Stimulated activated CD4-positive, alpha-beta T cell treated with anti-CD3 and anti-CD28 coated beads, Interleukin-2, amount 100 ng/mL, for 4 hours (primary cell): Measurements from ENCODE around the gene C12orf42.

Experiments
- DNase-seq: peaks from one replicate; pipeline ENCODE4 v3.0.0-alpha.2; 2020; ENCODE audit warnings: low read depth

The C12orf42 gene

DNA sequence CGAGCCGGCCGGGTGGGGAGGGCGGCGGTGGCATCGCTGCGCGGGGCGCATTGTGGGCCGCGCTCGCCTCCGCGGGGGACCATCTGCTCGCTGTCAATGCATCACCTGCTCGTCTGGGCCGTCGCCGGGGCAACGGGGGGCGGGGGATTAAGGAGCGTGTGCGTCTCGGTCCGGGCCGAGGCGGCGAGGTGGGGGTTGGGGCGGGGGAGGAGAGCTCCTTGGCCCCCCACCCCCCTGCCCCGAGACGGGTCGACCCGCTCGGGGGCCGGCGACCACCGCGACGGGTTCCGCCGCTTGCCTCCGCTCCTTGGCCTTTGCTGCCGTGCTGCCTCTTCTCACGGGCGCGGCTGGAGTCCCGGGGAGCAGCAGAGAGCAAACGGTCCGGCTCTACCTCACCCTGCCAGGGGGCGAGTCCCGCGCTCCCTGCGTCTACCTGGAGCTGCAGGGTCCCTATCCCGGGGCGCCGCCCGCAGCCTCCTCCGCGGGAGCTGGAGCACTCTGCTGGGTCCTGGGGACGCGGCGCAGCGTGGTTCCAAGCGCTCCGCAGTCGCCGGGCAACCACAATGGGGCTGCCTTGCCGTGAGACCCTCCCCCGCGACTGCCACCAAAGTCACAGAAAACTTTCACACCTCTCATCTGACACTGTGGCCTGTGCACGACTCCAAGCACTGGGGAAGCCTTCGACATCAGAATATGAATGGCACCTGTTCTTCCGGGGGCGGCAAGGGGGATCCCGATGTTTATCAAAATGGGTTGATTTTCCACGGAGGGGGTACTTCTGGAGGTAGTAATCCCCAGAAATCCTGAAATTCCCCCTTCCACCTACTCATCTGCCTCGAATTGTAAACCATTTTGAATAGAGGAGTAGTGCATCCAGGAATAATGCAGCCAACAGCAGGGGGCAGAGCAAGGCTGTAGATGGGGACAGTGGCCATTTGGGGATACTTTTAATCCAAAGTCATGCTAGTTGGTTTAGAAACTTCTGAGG lies at the start of gene C12orf42:
TSS of gene C12orf42 (minus strand) at position 500 of the 988 bp plus-strand sequence. CDS start 17,542 bp downstream, outside the sequence.
- peak; percentile 62 for DNase-seq

DNA sequence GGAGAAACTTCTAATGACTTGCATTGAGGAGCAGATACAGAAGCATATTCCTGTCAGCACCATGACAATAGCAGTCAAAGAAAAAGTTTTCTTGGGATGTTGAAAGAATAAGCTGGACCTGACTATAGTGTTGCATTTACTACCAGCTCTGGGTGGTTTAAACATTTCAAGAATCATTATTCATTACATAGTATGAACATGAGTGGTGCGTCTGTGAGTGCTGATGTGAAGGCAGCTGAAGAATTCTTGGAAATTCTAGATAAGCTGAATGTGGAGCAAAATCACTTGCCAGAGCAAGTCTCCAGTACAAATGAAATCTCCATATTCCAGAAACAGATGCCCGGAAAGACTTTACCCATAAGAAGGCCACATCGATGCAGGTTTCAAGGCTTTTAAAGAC lies 46.3 kb upstream of the C12orf42 start:
- DNase-seq = no peak

DNA sequence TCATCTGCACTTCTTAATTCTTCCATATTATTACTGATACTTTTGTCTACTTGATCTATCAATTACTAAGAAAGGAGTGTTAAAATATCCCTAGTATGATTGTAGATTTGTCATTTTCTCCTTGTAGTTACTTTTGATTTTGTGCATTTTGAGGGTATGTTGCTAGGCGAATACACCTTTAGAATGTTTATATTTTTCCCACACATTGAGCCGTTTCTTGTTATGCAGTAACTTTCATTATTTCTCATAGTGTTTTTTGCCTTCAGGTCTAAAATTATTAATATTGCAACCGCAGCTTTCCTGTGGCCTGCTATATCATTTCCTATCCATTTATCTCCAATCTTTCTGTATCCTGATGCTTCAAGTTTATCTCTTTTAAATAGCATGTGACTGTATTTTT lies 44.6 kb upstream of the C12orf42 start:
- no peak for DNase-seq

DNA sequence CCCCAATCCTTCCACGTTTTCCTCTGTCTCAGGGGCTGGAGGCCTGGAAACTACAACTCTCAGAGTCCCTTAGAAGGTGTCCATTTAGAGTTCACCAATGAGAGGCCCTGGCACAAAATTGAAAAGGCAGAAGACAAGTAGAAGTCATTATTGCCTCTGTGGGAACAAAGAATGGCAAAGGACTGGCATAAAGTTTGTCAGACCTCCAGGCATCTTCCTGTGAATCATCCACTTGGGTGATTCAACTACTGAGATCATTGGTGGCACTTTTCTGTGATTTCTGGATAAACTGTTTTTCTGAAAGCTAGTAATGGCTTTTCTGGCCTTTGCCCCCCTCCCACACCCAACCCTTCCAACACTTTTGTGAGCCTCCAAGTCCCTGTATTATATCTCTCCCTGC lies 42.6 kb upstream of the C12orf42 start:
- no peak for DNase-seq

DNA sequence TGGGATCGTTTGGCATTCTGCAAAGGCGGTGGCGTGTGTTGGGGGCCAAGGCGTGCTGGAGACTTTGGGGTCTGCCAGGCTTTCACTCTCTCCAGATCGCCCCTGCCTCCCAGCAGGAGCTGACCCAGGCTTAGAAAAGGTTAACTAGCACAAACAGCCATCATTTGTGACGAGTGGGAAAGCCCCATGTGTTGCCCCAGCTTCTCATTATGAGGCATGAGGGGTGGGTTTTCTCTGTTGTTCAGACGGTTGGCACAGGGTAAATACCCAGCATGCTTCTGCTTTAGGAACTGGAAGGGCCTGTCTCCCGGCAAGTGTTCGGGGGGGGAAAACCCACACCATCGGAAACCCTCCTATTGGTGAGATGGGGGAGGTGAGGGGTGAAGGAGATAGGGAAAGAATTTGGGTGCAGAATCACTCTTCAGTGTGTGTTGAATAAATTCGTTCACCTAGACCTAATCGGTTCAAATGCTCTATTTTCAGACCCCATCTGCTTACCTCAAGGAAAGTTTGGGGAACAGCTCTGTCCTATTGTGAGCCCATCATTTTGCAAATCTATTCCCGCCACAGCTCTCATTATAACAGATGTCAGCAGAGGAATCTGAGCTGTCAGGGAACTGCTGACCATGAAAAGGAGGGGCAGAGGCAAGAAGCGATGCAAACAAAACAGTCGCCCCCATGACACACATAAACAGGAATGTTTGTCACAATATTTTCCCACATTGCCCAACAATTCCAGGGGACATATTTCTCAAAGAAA lies 34.7 kb upstream of the C12orf42 start:
- DNase-seq = no peak

DNA sequence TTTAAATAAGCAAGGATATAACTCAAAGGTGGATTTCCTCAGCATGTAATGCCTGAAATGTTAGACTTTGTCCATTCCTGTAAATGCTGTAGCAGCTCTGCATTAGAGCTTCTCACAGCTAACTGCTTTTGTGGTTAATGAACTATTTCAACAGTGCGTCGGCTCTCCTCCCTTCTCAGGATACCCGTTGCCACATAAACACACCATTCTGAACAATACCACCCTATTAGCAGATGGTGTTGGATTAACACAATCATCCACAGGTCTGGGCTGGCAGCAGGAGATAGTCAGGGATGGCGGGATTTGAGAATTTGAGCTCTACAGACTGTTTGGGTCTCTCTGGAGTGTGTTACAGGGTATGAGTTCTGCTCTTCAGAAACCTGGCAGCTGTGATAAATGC lies 33.5 kb upstream of the C12orf42 start:
- DNase-seq = no peak

DNA sequence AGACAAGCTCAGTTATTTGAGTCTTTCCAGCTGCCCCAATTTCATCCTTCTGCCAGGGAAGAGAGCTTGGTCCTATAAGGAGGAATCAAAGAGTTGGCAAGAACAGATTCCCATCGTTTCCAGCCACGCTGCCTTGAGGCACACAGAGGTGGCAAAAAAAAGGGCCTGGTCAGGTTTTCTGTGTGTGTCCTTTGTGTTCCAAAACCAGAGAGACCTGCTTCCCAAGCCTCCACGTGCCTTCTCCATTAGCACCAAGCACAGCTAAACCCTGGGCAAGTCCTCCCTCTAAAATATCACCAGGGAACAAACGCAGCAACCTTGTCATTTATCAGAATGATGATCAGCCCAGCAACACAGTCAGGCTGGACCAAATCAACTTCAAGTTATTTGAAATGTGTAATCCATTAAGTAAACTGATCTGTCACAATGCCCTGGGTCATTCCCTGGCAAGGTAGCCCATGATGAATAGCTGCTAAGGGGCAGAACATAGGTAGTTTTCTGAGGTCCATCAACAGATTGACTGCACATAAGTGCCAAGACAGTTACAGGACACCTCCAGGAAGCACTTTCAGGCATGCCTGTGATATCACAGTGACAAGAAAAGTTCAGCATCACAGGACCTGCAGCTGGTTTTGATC lies 28.6 kb upstream of the C12orf42 start:
- no peak for DNase-seq

DNA sequence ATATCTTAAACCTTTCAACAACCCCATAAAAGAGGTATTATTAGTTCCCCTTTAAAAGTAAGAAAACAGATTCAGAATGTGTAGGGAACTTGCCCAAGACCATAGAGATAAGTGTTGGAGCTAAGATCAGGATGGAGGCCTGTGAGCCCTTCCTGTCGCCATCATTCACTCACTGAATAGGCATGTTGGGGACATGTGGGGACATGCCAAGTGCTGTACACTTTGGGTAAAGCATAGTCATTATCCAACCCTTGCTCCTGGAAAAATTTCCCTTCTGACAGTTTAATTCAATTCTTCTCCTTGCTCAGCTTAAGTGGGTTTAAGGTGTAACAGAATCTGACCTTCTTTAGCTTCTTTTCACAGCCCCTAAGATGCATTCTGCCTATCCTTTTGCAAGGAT lies 28.0 kb upstream of the C12orf42 start:
- no peak for DNase-seq

DNA sequence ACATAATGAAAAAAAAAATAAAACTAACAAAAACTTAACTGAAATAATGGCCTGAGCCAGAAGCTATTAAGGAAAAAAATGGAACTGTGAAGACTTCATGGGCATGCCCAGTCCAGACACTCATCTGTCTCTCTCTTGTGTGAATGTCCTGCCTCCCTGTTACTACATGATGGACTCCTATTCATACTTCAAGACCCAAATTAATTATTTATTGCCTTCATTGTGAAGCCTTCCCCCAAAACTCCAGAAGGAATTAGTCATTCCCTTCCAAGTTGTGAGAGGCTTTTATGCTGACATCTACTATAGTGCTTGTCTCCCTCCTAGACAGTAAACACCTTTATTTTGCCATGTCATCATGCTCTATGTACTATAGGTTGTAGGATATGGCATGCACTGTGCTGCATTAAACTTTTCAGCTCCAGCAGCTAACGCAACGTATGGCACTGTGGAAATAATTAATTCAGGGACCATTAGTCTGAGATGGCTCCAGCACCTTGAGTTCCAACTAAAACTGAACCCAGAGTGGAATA lies 25.0 kb upstream of the C12orf42 start:
- DNase-seq = no peak

DNA sequence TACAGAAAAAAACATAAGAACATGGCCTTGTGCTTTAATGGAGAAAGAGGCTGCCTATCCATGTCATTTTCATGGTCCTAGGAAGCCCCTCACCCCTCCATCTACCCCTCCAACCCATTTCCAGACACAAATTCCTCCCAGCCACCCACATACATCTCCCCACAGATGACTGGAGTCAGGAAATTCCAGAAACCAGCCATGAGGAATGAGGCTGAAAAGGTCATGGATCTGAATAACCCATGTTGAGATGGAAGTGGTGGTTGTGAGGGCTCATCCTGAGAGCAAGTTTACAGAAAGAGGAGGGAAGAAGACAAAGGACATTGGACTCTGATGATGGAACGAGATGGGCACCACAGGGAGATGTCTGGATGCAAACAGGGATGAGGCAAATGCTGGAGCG lies 23.9 kb upstream of the C12orf42 start:
- no peak for DNase-seq

DNA sequence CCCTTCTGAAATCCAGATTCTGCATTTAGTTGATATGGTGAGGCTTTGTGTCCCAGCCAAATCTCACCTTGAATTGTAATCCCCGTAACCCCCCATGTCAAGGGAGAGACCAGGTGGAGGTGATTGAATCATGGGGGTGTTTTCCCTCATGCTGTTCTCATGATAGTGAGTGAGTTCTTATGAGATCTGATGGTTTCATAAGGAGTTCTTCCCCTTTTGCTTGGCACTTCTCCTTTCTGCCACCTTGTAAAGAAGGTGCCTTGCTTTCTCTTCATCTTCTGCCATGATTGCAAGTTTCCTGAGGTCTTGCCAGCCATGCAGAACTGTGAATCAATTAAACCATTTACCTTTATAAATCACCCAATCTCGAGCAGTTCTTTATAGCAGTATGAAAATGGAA lies 23.1 kb upstream of the C12orf42 start:
- no peak for DNase-seq

DNA sequence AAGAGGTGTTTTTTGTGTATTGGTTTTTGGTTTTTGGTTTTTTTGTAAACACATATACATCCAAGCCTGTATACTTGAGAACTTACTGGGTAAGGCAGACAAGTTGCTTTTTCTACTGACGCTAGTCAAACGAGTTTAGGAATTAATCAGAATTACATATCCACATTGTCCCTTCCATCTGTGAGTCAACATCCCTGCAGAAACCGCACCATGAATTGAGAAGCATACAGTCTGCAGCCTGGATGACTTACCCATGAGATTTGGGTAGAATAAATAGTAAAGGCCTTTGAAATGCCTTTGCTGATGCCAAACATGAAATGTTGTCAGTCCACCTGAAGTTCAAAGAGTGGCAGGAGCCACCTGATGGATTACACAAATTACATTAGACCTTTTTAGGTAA lies 21.4 kb upstream of the C12orf42 start:
- no peak for DNase-seq

DNA sequence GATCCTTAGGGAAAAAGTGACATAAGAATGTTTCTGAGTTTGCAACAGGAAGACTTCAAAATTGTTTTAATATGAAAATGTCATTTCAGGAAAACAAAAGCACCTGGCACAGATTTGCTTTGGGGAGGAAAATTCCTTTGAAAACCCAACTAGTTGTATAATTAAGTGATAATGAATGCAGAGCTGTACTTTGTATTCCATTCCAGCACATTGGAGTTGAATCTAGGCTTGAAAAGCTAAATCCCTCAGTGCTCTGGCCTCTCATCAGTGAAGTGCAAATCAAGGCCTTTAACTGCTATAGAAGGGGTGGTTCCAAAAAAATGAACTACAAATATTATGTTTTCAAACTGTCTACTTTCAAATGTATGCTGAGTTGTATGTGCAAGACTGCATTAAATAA lies 19.6 kb upstream of the C12orf42 start:
- DNase-seq = no peak

DNA sequence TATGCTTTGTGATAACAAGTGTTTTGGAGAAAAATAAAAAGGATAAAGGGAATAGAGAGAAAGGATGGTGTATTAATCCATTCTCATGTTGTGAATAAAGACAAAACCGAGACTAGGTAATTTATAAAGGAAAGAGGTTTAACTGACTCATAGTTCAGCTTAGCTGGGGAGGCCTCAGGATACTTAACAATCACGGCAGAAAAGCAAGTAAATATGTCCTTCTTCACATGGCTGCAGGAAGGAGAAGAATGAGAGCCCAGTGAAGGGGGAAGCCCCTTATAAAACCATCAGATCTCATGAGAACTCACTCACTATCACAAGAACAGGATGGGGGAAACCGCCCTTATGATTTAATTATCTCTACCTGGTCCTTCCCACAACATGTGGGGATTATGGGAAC lies 18.1 kb upstream of the C12orf42 start:
- no peak for DNase-seq

DNA sequence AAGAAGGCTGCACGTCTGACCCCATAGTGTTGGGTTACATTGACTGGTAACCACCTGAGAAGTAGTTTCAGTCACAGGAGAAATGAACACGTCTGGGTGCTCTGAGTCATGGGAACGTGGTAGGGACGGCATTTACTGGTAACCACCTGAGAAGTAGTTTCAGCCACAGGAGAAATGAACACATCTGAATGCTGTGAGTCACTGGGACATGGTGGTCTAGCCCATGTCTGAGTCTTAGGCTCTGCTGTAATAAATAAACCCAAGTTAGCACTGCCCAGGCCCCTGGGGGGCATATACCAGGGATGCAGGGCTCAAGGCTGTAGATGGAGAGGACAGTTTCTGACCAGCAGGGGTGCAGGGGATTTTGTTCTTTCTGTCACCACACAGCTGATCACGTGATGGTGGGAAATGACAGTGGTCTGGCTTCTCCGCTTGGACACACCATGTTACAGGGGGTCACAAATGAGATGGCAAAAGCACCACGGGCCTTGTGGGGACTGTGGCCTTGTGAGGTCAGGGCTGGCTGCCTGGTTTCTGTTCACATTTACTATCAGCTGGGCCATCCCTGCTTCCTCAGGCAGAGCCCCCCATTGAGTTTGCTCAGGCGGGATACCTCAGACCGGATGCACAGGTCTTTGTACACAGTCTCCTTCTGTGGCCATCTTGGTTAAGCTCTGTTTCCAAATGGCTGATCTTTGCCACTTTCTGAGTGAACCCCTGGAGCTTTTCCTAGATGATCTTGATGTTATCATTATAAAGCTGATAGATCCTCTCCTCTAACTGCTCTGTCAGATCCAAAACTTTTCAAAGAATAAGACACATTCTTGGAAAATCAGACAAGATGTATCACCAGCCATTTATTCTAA lies 9.8 kb upstream of the C12orf42 start:
- DNase-seq = no peak

DNA sequence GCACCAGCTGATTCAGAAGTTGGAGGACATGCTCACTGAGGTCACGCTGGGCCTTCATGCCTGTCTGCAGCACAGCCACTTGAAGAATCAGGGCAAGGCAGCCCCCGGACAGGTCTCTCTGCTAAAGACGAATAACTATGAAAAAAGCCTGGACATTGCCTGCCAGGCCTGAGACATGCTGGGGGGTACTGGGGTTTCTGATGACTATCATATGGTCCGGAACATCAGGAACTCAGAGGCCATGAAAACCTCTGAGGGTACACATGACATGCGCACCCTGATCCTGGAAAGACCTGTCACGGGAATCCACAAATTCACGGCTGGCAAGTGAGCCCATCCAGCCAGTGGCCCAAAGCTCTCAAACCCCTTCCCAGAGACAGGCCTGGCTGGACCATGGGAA lies 8.8 kb upstream of the C12orf42 start:
- DNase-seq = no peak

DNA sequence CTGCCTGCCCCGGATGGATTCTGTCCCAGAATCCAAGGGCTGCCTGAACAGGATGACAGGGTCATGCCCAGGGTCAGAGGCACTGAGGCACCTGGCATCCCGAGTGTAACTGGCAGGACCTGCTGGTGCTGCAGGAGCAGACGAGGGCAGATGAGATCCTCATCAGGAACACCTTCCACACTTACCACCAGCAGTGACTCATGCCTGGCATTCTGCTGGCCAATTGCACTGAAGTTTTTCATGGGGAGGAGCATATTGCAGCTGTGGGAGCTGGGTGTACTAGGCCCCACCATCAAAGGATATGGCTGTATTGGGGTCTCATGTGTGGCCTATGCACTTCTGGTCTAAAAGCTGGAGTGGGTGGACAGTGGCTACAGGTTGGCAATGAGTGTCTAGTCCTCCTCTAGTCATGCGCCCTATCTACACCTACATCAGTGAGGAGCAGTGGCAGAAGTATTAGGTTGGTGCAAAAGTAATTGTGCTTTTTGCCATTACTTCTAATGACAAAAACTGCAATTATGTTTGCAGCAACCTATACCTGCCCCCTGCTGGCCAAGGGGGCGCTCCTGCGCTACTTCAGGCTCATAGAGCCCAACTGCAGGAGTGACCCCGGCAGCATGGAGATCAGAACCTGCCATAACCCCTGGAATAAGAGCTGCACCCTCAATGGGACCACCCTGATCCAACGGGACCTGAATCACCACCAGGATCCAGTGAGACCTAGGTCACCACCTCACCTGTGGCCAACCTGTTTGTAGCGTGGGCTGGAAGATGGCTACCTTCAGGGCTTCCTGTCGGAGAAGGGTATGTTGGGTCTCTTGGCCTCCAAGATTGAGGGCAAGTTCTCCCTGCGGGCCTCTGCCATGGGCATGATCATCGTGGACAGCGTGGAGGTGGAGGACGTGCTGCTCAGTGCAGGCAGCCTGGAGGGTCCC lies 8.0 kb upstream of the C12orf42 start:
- DNase-seq = peak; percentile 29

DNA sequence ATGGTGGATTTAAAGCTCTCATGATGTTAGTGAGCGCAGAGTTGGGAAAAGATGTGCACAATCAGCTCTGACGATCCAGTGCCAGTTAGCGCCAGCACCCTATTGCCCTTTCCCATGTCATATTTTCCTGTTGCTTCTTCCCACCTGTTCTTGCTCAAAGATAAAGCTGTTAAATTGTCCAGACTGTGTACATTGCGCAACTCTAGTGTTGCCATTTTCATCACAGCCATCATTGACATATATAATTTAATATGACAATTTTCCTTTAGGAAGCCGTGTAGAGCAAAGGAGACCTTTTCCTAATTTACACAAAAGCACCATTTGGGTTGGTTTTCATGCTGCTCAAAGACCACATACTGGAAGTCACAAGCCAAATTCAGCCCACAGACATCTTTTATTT lies 5.7 kb upstream of the C12orf42 start:
- DNase-seq = no peak

DNA sequence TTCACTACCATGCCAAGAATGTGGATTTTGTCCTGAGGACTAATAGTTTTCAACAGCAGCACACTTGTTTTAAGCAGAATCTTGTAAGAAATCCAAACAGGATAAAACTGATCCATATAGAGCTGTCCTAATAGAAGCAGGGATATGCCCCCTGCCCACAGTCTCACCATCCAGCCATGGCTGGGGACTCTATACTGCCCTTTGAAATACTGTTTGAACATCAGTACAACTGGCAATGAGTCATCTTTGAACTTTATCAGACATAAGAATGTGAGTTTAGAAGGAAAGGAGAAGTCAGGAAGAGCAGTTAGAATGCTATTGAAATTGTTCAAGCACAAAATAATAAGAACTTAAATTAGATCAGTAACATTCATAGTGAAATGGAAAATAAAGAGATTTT lies 3.8 kb upstream of the C12orf42 start:
- DNase-seq = no peak

DNA sequence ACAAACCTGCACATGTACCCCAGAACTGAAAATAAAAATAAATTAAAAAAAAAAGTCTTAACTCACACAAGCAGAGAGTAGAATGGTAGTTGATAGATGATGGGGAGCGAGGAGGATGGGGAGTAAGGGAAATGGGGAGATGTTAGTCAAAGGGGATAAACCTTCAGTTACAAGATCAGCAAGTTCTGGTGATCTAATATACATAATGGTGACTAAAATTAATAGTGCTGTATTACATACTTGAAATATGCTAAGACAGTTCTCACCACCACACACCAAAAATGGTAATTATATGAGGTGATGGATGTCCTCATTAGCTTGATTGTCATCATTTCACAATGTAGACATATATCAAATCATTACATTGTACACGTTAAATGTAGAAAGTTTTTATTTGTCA lies 3.2 kb upstream of the C12orf42 start:
- no peak for DNase-seq
